ENCODE results near the gene SGIP1. TPM values are rescaled to one million over a fixed set of nuclear protein-coding genes. Genes with fewer than 3 reads are reported as not detected.

Gene SGIP1
- total and polyA plus RNA-seq, 7 donors: 0.74 to 3.7 (median 1.0) TPM

DNA sequence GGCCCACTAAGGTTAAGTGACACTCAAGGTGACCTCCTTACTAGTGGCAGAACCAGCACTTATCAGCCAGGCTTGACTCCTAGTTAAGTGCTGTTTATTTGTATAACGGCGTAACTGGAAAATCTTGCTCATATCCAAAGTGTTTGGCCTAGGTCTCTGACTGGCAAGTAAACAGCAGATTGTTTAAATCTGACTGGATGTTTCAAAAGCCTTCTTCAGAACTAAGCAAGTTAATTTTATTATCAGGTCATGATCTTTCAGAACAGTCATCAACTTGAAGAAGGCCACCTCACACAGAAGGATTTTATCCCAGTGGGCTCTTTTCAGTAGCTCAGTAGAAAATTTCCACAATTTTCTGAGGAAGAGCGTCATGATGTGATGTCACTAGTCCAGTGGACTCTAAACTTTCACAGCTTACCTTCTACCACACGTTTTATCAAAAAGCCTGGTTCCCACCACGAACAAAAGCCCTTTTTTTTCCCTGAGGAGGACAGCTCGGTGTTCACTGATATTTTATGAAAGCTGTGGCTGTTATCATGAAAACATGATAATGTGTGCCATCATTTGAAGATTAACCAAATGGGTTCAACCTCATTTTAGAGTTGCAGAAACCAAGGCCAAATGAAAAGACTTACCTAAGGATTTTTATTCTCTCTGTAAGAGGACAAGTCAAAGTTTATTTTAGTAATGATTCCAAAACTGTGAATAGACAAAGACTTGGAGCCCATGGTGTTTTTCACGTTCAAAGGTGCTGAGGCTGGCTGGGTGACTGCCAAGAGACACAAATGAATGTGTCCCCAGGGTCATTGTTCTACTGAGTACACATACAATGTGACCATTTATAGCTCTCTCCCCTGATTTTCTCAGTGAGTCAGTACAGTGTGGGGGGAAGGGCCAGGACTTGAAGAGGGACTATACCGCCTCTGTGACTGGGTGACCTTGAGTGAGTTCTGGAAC is 9.1 kb downstream of the SGIP1 start:
- TF ChIP-seq CTCF (IDR thresholded peaks at IDR 0.05): no peak
- Histone ChIP-seq H3K4me1 (no peaks in the 10 kb centered on the region), H3K27ac (peak overlapping the region; percentile 57), H3K27me3 (ENCODE audit: insufficient read depth in 3 of 3, low read length in 2 of 3) (no peaks in the 10 kb centered on the region), H3K36me3 (ENCODE audit: insufficient read depth in 1 of 2, low read depth in 1 of 2) (no peaks in the 10 kb centered on the region), H3K4me3 (no peak overlapping the region), H3K9me3 (no peaks in the 10 kb centered on the region)
- ATAC-seq: peak in 3 of 4 donors; percentile 56 to 62 (median 61)
- intact Hi-C loops (cut with DNase I): no loop called here
- 56 to 61% (median 59%) methylated on average over 8 of the region's 8 CpGs for WGBS, 3 donors
- DNase-seq: peak in 1 of 2 donors; percentile 29

- H3K4me1 ChIP-seq: no peaks in the 10 kb centered on the region
- no peaks in the 10 kb centered on the region for H3K36me3 ChIP-seq (ENCODE audit: insufficient read depth in 1 of 2, low read depth in 1 of 2)
- TF ChIP-seq CTCF (IDR thresholded peaks at IDR 0.05): no peak
- intact Hi-C loops (cut with DNase I): no loop called here
- H3K27ac ChIP-seq: no peak overlapping the region
- no peak for ATAC-seq
- H3K9me3 ChIP-seq: no peaks in the 10 kb centered on the region
- WGBS, 3 donors: 44 to 48% (median 47%) methylated on average over 4 of the region's 4 CpGs
- H3K27me3 ChIP-seq (ENCODE audit: insufficient read depth in 3 of 3, low read length in 2 of 3): no peaks in the 10 kb centered on the region
- H3K4me3 ChIP-seq: no peak overlapping the region
- no peak for DNase-seq
Observed at GRCh38 chr1:66546047-66546810, 12.3 kb downstream of the SGIP1 start.

DNA sequence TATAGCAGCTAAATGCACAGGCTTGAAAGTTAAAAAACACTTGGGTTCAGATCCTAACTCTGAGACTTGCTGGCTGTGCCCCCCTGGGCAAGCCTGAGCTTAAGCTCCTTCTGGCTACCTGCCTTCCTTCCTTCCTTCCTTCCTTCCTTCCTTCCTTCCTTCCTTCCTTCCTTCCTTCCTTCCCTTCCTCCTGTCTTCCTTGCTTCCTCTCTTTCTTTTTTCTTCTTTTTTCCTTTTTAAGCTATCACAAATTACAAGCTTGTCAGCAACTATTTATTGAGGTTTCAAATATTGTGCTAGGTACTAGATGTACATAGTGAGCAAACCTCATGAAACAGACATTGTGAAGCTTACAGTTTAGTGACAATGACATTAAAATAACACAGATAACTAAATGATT is 15.1 kb downstream of the SGIP1 start:
- no peak for ATAC-seq
- no peaks in the 10 kb centered on the region for H3K36me3 ChIP-seq (ENCODE audit: insufficient read depth in 1 of 2, low read depth in 1 of 2)
- H3K27me3 ChIP-seq (ENCODE audit: insufficient read depth in 3 of 3, low read length in 2 of 3): no peaks in the 10 kb centered on the region
- no peaks in the 10 kb centered on the region for H3K9me3 ChIP-seq
- intact Hi-C loops (cut with DNase I): no loop called here
- no peak for TF ChIP-seq CTCF (IDR thresholded peaks at IDR 0.05)
- no peak for DNase-seq
- no peaks in the 10 kb centered on the region for H3K4me1 ChIP-seq
- no peak overlapping the region for H3K4me3 ChIP-seq
- H3K27ac ChIP-seq: no peak overlapping the region

GRCh38 chr1:66550243-66550642 is 16.3 kb downstream of the SGIP1 start:
- Histone ChIP-seq H3K27me3 (ENCODE audit: insufficient read depth in 3 of 3, low read length in 2 of 3) (no peaks in the 10 kb centered on the region), H3K4me1 (no peaks in the 10 kb centered on the region), H3K9me3 (no peaks in the 10 kb centered on the region), H3K4me3 (no peak overlapping the region), H3K27ac (no peak overlapping the region), H3K36me3 (ENCODE audit: insufficient read depth in 1 of 2, low read depth in 1 of 2) (no peaks in the 10 kb centered on the region)
- no peak for DNase-seq
- intact Hi-C loops (cut with DNase I): no loop called here
- 95 to 100% (median 96%) methylated on average over 1 of the region's 1 CpG for WGBS, 3 donors
- no peak for TF ChIP-seq CTCF (IDR thresholded peaks at IDR 0.05)
- ATAC-seq: no peak
